Smooth muscle cell of the brain vasculature (primary cell): ENCODE measurements around the gene ZER1.
"Not testable (repeated sequence)": the region's sequence is repeated elsewhere in the genome, so short reads cannot be mapped to it uniquely, and the experiment has no call there.

ENCODE experiments used
- DNase-seq: peaks from one replicate; pipeline ENCODE4 v3.0.0-alpha.2; 2012; ENCODE audit warnings: low read depth, low spot score

ZER1 gene

GRCh38 chr9:128715436-128715750, 56.3 kb downstream of the ZER1 start:
- no peak for DNase-seq

DNA sequence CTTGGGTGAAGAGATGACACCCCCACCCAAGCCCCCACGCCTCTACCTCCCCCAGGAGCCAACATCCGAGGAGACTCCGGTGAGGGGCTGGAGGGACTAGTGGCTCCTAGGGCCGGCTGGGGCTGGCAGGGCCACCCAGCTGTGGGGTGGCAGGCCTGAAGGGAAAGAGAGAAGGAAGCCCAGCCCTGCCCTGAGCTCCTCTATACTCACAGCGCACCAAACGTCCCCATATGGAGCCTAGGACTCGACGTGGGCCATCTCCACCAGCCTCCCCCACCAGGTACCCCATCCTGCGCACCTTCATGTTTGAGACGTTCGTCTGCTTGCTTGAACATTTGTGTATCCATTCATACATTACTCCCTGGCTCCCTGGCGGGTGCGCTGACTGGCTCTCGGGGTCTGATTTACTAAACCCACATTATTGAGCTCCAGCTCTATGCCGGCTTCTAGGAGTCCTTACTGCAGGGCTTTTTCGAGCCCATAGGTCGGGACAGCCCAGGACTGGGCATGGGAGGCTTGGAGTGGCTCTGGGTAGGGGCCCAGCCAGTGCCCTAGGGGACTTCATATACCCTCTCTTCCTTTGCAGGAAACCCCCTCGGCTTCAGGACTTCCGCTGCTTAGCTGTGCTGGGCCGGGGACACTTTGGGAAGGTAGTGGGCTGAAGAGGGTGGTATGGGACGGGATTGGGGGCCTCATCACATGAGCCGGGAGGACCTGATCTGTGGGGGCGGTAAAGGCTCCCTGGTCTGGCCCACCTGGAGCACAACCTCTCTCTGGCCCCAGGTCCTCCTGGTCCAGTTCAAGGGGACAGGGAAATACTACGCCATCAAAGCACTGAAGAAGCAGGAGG, 56.9 kb downstream of the ZER1 start:
- no peak for DNase-seq

GRCh38 chr9:128713941-128714573, 57.7 kb downstream of the ZER1 start:
- no peak for DNase-seq

DNA sequence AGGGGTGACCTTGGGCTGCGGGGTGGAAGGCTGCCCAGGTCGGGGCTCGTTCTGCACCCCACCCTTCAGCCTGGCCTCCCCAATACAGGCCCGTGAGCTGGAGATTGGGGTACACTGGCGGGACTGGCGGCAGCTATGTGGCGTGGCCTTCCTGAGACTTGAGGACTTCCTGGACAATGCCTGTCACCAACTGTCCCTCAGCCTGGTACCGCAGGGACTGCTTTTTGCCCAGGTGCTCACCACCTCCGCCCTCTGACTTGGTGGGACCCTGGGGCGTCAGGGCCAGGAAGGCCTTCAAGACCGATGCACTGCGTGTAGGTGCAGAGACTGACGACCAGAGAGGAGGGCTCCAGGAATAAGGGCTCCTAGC, 58.3 kb downstream of the ZER1 start:
- DNase-seq: no peak

GRCh38 chr9:128712451-128713410, 59.0 kb downstream of the ZER1 start:
- DNase-seq: no peak

DNA sequence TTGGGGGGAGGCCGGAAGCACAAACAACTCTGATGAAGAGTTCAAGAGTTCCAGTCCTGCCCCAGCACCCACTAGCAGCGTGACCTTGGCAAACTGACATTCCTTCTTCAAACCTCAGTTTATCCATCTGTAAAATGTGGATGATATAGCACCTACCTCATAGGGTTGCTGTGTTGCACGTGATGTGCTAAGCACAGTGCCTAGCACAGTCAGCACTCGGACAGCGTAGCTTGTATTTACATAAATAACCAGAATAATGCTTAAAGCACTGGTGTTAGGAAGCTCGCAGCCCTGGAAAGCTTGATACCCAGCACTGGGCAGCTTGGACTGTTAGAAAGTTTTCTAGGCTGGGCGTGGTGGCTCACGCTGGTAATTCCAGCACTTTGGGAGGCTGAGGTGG, 64.3 kb downstream of the ZER1 start:
- DNase-seq: no peak

DNA sequence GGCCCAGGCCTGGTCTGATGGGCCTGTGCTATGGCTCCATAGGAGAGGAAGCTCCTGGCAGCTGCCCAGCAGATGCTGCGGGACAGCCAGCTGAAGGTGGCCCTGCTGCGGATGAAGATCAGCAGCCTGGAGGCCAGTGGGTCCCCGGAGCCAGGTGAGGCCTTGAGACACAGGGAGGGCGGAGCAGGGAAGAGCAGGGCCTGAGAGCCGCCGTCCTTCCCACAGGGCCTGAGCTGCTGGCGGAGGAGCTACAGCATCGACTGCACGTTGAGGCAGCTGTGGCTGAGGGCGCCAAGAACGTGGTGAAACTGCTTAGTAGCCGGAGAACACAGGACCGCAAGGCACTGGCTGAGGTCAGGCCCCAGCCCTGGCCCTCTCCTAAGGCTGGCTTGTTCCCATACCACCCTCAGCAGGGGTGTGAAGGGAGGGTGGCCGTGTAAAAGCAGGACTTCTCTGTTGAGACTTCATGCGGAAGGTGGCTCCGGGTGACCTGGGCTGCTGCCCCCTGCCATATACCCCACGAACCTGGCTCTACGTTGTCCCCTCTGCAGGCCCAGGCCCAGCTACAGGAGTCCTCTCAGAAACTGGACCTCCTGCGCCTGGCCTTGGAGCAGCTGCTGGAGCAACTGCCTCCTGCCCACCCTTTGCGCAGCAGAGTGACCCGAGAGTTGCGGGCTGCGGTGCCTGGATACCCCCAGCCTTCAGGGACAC, 64.9 kb downstream of the ZER1 start:
- no peak for DNase-seq

DNA sequence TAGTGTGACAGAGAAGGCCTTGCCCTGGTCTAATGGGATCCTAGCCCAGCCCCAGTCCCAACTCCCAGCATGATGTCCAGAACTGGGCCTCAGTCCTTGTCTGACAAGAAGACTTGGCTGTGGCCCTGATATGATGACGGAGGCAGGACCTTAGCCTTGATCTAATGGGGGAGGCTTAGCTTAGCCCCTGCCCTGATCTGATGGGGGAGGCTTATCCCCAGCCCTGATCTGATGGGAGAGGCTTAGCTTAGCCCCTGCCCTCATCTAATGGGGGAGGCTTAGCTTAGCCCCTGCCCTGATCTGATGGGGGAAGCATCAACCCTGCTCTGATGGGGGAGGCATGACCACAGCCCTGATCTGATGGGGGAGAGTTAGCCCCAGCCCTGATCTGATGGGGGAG, 65.7 kb downstream of the ZER1 start:
- DNase-seq: no peak

GRCh38 chr9:128705051-128705965, 66.4 kb downstream of the ZER1 start:
- no peak for DNase-seq

GRCh38 chr9:128704356-128704670, 67.4 kb downstream of the ZER1 start:
- no peak for DNase-seq

- DNase-seq: no peak
These were observed 67.9 kb downstream of the ZER1 start for GRCh38 chr9:128703616-128704355.

- no peak for DNase-seq
These were observed 68.6 kb downstream of the ZER1 start for GRCh38 chr9:128702949-128703615.

DNA sequence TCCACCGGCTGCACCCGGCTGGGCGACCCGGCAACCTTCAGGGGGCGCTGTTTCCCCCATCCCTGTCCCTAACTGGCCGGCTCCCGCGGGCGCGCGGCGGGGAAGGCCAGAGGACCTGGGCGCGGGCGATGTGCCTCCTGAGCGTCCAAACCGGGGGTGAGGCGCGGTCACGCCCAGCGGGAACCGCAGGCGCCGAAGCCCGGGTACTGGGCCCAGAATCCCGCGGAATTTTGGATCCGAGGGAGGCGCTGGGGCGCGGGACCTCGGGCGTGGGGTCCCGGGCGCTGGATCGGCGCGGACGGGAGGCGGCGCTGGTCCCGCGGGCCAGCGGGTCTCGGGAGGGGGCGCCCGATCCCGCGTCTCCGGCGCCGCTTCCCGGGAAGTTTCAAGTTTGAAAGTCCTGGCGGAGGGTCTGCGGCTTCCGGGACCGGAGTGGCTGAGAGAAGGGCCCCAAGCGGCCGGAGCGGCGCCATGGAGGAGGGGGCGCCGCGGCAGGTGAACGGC, 69.2 kb downstream of the ZER1 start, which contains the start of gene PKN3:
Gene PKN3, plus strand, starts transcription at position 59 of the 504 bp plus-strand sequence. Its CDS starts 413 bp downstream, at position 472.
- DNase-seq: no peak

GRCh38 chr9:128701227-128701854, 70.4 kb downstream of the ZER1 start:
- no peak for DNase-seq

GRCh38 chr9:128699096-128699795, 72.5 kb downstream of the ZER1 start:
- DNase-seq: not testable (repeated sequence)

GRCh38 chr9:128696923-128697707, 74.6 kb downstream of the ZER1 start:
- no peak for DNase-seq

DNA sequence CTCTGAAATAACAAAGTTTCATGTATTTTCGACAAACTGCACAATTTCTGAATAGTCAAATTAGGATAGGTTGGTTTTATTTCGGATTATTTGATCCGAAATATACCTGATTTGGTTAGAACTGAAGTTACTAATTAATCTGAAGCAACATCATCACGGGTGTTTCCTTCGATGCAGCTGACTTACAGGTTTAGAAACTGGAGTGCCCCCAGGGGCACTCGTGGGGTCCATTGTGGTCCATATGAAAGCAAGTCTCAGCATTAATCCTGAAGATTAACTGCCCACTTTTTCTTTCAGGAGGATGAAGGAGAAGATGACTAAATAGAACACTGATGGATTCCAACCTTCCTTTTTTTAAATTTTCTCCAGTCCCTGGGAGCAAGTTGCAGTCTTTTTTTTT, 77.4 kb downstream of the ZER1 start:
- DNase-seq: no peak
